CD4-positive, alpha-beta T cell treated with Interleukin-12 subunit alpha and Interleukin-12 subunit beta, for 1 hour (primary cell): ENCODE measurements around the gene UBN1.

Experiments
- DNase-seq: peaks from one replicate; pipeline ENCODE4 v3.0.0-alpha.2; 2020

The UBN1 gene

GRCh38 chr16:4814542-4815173, 32.6 kb upstream of the UBN1 start:
- no peak for DNase-seq

DNA sequence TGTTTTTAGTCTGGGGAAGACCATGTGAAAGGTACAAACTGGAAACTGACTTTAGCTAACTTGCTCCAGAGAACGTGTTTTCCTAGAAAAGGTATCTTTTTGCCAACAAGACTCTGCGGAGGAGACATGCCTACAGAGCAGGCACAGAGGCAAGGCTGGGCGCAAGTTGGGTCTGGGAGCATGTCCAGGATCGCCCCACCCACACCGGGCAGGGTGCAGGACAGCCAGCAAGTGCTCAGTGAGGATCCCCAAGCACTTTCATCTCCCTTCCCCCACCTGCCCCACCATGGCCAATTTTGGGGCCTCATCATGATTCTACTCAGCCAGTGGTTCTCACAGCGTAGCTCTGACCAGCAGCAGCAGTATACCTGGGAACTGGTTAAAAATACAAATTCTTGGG, 26.6 kb upstream of the UBN1 start:
- DNase-seq = no peak

DNA sequence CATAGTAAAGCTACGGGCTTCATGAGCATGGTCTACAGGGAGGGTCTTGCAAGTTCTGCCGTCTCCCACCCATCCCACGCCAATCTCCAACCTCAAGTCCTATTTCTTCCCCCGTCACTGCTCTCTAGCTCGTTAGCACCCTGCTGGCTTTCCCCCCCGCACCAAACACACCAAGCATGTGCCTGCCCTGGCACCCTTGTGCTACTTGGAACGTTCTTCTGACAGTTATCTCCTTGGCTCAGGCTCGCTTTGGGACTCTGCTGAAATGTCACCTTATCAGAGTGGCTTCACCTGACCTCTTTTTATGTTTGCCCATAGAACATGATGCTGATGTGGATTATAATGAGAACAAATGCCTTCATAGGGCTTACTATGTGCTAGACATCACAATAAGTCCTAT, 22.1 kb upstream of the UBN1 start:
- DNase-seq = no peak

GRCh38 chr16:4826526-4826925, 20.8 kb upstream of the UBN1 start:
- no peak for DNase-seq

DNA sequence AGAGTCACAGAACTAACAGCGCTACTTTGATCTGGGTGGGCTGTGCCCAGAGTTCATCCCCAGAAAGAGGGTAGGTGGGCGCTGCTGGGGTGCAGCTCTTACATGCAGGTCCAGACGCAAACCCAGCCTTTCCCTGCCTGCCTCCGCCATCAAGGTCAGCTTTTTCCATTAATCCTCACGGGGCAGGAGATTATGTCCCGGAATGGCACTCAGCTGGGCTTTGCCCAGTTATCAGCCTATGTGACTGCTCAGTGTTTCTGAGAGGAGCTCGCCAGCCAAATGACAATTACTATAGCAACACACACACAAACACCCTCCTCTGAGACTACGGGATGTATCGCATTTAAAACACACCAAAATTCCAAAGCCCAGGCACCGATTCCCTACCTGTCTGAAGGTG, 20.3 kb upstream of the UBN1 start:
- no peak for DNase-seq

- DNase-seq = no peak
These were observed 18.5 kb upstream of the UBN1 start for GRCh38 chr16:4828567-4829321.

GRCh38 chr16:4830408-4830807, 16.9 kb upstream of the UBN1 start:
- DNase-seq = no peak

- no peak for DNase-seq
These were observed 15.7 kb upstream of the UBN1 start for GRCh38 chr16:4831616-4832015.

DNA sequence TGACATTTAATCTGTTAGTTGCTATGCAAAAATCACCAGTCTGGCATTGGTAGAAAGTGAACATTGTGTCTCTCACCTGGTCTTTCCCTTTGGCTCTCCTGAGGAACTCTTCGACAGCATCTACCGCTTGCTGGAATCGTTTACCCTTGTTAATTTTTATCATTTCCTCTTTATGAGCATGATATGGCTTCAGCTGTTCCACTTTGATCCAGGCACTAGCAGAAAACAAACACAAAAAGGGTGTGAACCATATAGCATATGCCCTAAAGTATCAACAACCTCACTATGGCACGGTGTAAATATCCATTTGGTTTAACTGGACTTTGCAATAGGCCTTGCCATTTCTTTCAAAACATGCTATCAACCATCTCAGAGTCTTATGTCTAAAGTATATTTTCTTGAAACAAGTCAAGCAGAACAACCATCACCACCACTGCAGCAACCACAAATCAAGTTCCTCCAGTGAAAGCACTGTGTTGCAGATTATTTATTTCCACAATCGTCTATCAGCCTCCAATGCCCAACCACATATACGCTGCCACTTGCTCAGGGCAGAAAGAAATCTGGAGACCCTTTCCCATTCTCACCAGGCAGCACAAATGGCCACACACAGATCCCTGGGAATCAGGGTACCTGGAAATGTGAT, 14.5 kb upstream of the UBN1 start:
- DNase-seq = no peak

- no peak for DNase-seq
These were observed 13.7 kb upstream of the UBN1 start for GRCh38 chr16:4833584-4833983.

- no peak for DNase-seq
These were observed 10.6 kb upstream of the UBN1 start for GRCh38 chr16:4836727-4837126.

DNA sequence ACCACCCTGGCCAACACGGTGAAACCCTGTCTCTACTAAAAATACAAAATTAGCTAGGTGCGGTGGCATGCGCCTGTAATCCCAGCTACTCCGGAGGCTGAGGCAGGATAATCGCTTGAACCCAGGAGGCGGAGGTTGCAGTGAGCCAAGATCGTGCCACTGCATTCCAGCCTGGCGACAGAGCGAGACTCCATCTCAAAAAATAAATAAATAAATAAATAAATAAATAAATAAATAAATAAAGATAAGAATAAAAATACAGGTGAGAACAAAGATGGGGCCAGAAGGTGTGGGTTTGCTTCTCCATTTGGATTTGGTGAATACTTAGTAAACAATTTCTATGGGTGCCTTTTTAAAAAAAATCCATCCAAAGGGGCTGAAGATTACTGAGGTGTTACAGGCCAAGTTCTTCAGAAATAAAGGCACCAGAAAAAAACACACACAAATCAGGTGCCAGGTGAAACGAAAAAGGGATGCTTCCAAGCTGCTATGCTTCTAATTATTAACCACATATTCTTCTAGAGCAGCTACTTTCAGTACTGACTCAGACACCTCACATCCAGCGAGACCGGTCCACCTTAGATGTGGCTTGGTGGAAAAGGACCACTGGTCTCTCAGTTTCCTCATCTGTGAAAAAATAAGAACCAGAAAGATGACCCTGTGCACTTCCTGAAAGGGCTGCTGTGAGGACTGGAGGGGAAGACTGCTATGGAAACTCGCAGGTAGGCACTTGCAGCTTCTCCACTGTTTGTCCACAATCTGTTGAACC, 9.4 kb upstream of the UBN1 start:
- no peak for DNase-seq

DNA sequence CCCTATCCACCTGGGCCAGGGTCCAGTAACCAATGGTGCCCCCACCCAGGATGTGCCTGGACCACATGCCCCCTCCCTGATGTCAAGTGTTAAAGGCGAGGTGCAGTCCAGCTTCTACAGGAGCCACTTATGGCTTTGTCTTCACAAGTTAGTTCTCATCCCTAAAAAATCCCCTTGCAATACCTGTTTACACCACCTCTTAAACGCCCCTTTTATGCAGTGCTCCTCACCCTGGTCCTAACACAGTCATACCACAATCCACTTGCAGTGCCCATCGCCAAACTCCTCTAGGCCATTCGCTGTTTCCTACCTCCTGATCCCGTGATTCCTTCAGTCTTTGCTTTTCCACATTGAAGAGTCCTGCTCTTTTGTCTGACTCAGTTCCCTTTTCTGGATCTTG, 7.3 kb upstream of the UBN1 start:
- no peak for DNase-seq

GRCh38 chr16:4840984-4841383, 6.3 kb upstream of the UBN1 start:
- no peak for DNase-seq

DNA sequence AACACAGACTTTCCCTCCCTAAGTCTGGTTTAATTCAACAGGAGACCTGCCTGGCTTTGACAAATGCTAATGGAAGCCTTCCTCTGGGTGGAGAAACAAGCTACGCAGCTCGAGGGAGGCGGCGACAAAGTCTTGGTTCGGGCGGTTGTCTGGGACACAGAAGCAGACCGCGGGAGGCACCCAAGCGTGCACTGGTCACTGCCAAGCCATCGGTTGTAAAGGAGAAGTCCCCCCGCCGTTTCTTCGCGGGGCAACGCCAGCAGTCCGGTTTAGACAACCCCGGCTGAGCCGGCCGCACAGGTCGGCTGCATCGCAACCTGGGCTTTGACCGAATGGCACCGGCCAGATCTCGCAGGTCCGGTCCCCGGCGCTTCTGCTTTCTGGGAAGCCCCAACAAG, 779 bp upstream of the UBN1 start:
- DNase-seq = peak; percentile 36

DNA sequence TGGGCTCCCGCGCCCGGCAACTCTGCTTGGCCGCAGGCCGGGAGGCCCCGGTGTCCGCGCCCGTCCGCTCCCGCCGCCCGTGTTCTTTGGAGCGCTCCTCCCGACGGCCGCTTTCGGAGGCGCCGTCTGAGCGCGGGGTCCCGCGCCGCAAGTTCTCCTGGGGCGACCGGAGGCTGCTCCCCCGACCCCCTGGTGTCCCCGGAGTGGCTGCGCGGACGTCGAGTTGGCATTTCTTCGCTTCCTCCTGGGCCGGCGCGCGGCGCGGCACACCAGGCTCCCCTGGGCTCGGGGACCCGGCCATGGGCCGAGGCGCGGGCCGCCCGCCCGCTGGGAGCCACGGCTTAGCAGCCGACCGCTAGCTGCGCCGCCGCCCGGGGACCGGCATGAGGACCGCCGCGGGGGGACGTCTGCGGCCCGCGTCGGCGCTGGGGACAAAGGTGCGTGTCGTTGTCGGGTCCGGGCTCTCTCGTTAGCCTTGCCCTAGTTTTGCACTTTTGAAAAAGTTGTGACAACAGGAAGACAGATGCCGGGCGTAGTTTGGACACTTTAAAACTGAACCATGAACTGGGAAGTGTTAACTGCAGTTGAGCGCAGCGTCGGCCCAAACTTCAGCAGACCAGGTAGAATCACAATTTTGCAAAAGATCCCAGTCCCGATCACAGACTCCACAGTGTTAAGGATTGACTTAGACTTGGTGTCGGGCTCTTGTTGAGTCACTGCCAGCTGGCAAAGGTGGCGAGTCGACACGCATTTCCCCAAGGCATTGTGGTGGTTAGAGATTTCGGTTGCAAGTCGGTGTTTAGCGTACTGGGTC, 700 bp downstream of the UBN1 start:
- peak; percentile 23 for DNase-seq

DNA sequence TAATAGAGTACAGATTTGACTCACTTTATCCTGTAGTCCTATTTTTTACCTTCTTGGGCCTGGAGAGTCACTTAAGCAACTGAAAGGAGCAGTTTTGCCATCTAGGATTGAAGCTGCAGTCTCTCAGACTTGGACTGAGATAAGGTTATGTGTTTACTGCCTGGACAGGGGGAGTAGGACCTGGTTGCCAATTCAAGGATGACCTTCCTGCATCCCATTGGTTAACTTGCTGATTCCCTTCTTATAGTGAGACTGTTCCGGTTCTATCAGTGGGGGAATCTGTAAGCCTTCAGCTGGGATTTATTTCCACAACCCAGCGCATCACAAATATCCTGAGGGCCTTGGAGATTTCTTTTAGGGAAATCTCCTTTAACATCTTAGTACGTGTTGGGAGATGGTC, 2.9 kb downstream of the UBN1 start:
- no peak for DNase-seq

DNA sequence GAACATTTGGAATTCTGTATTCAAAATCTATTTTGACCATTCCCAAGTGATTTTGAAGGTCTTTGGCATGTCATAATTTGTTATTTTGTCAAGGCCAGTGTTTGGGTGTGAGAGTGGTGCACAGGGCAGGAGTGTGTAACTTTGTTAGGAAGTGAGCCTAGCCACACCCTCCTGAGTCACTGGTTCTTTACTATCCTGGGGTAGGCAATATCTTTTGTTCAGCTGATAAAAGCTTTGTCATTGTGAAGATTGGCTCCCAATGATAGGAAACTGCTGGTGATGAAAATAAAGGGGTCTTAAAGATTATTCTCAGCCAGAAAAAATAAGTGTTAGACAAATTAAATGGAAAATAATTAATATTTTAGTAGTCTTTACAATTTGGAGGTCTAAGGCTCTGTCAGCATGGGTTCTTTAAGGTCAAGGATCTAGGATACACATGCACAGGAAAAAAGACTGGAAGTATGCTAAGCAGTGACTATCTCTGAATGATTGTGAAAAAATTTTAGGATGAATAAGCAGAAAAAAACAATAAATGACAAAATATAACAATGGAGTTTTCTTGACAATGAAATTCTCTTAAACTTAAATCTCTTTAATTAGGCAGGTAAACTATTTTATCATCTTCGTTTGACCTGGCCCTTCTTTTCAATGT, 5.1 kb downstream of the UBN1 start:
- no peak for DNase-seq

DNA sequence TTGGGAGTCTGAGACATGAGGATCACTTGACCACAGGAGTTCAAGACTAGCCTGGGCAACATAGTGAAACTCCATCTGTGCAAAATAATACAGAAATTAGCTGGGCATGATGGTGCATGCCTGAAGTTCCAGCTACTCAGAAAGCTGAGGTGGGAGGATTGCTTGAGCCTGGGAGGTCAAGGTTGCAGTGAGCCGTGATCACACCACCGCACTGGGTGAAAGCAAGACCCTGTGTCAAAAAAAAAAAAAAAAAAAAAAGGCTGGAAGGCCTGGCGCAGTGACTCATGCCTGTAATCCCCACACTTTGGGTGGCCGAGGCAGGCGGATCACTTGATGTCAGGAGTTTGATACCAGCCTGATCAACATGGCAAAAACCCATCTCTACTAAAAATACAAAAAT, 8.1 kb downstream of the UBN1 start:
- no peak for DNase-seq

GRCh38 chr16:4855804-4856203, 8.5 kb downstream of the UBN1 start:
- no peak for DNase-seq

- no peak for DNase-seq
These were observed 12.1 kb downstream of the UBN1 start for GRCh38 chr16:4859190-4859899.

- no peak for DNase-seq
These were observed 12.6 kb downstream of the UBN1 start for GRCh38 chr16:4859900-4860255.
